ENCODE measurements around the gene S100B.

Gene S100B

DNA sequence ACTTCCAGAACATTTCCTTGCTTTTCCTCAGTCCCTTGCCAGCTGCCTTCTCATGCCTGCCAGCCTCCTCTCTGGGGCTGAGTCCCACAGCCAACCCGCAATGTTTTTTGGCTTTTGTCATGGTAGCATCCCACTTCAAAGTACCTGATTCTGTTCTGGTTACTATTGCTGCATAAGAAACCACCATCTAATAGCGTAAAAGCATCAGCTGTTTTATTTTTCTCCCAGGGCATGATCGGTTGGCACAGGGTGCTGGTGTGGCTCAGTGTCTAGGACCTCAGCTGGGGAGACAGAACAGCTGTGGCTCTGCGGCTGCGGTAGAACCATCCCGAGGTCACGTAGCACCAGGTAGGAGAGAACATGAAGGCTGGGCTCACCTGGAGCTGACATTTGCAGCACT is 21.7 kb upstream of the S100B start:
- no peak overlapping the region for H3K18ac ChIP-seq (ENCODE audit: low read length)
- no peak overlapping the region for H3K23ac ChIP-seq (ENCODE audit: low read length)
- no peaks in the 10 kb centered on the region for H3K27me3 ChIP-seq (ENCODE audit: insufficient read depth, low read length, poor library complexity)
- no peaks in the 10 kb centered on the region for H3K79me1 ChIP-seq (ENCODE audit: low read length)
- H2AK5ac ChIP-seq (ENCODE audit: low read length) = no peak overlapping the region
- H2BK15ac ChIP-seq (replicated peaks; ENCODE audit: low read depth) = no peak overlapping the region
- no peak overlapping the region for H3K4ac ChIP-seq (ENCODE audit: low read depth, low read length)
- no CpG with 5 or more reads among the region's 7 CpGs for WGBS (ENCODE audit: extremely low coverage, insufficient coverage, low lambda C conversion rate)
- no peak overlapping the region for H3K9ac ChIP-seq (ENCODE audit: low read length)
- no peak overlapping the region for H2BK120ac ChIP-seq (ENCODE audit: low read depth, low read length)
- H3K36me3 ChIP-seq (ENCODE audit: control insufficient read depth, insufficient read depth, low read length) = no peaks in the 10 kb centered on the region
- no peak overlapping the region for H4K8ac ChIP-seq (ENCODE audit: low read depth, low read length)
- no peaks in the 10 kb centered on the region for H3K79me2 ChIP-seq (ENCODE audit: control insufficient read depth, insufficient read depth, low read length)
- no peak overlapping the region for H3K56ac ChIP-seq (ENCODE audit: low read length)
- no peak overlapping the region for H3K4me2 ChIP-seq (ENCODE audit: low read length)
- no peak for DNase-seq
- H2BK5ac ChIP-seq (ENCODE audit: low read length) = no peak overlapping the region
- H4K5ac ChIP-seq (ENCODE audit: low read length) = no peak overlapping the region
- no peaks in the 10 kb centered on the region for H3K4me1 ChIP-seq (ENCODE audit: control insufficient read depth, low read depth, low read length)
- no peak overlapping the region for H3K27ac ChIP-seq (ENCODE audit: low read depth, low read length)
- no peak overlapping the region for H3K4me3 ChIP-seq (ENCODE audit: low read length)

DNA sequence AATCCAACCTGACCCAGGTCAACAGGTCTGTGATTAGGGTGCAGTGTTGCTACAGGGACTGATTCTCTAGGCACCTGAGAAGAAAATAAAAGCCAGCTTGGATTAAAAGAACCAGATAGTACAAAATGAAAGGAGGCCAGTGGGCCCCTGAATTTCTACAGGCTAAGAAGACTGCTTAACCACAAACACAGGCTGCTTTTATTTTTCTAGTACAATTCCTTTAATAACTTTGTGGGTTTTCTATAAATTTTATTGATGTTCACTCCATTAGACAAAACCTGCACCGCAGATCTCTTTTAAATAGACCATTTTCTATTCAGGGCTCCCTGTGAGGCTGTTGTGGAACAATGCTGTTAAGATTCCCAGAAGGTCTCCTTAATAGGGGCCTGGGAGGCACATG is 20.9 kb upstream of the S100B start:
- H3K23ac ChIP-seq (ENCODE audit: low read length) = no peak overlapping the region
- H3K18ac ChIP-seq (ENCODE audit: low read length) = no peak overlapping the region
- H2BK5ac ChIP-seq (ENCODE audit: low read length) = no peak overlapping the region
- H3K4me1 ChIP-seq (ENCODE audit: control insufficient read depth, low read depth, low read length) = no peaks in the 10 kb centered on the region
- H3K9ac ChIP-seq (ENCODE audit: low read length) = no peak overlapping the region
- H3K27ac ChIP-seq (ENCODE audit: low read depth, low read length) = no peak overlapping the region
- H3K79me2 ChIP-seq (ENCODE audit: control insufficient read depth, insufficient read depth, low read length) = no peaks in the 10 kb centered on the region
- no peaks in the 10 kb centered on the region for H3K36me3 ChIP-seq (ENCODE audit: control insufficient read depth, insufficient read depth, low read length)
- H4K5ac ChIP-seq (ENCODE audit: low read length) = no peak overlapping the region
- no peak for DNase-seq
- no peak overlapping the region for H2AK5ac ChIP-seq (ENCODE audit: low read length)
- H2BK120ac ChIP-seq (ENCODE audit: low read depth, low read length) = no peak overlapping the region
- WGBS (ENCODE audit: extremely low coverage, insufficient coverage, low lambda C conversion rate) = no CpG with 5 or more reads among the region's 1 CpG
- no peaks in the 10 kb centered on the region for H3K79me1 ChIP-seq (ENCODE audit: low read length)
- H3K27me3 ChIP-seq (ENCODE audit: insufficient read depth, low read length, poor library complexity) = no peaks in the 10 kb centered on the region
- H3K4me2 ChIP-seq (ENCODE audit: low read length) = no peak overlapping the region
- H3K4me3 ChIP-seq (ENCODE audit: low read length) = no peak overlapping the region
- H3K56ac ChIP-seq (ENCODE audit: low read length) = no peak overlapping the region
- H4K8ac ChIP-seq (ENCODE audit: low read depth, low read length) = no peak overlapping the region
- no peak overlapping the region for H3K4ac ChIP-seq (ENCODE audit: low read depth, low read length)
- H2BK15ac ChIP-seq (replicated peaks; ENCODE audit: low read depth) = no peak overlapping the region

DNA sequence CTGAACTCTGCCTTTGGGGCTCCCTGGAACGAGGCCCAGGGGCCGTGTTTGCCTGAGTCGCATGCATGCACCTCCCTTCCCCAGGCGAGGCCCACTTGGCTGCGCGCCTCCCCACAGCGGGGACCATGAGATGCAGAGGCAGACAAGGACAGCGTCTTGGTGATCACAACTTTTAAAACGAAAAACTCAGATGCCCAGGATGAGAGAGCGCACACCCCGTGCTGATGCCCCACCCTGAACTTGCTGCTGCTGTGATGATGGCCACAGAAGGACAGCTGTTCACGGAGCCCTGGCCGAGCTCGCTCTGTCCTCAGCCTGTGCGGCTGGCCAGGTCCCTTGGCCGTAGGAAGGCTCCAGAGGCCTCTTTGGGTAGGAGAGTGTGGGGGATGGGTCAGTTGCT is 19.2 kb upstream of the S100B start:
- H3K27ac ChIP-seq (ENCODE audit: low read depth, low read length) = no peak overlapping the region

DNA sequence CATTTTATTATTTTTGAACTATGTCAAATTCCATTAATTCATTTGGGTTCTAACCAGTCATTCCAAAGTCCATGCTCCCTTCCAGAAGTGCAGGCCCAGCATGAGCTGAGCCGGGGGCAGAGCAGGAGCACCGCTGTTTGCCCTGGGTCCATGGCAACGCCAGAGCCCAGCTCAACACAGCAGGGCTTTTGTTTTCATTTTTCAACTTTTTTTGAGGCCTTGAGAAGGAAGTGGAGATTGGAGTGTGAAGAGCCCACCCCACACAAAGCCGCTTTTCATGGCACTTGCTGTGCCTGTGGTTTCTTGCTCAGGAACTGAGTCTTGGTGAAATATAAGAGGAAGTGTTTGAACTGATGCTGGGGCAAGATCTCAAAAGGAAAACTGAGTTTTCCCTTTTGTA is 17.3 kb upstream of the S100B start:
- Histone ChIP-seq H3K79me2 (ENCODE audit: control insufficient read depth, insufficient read depth, low read length) (no peaks in the 10 kb centered on the region), H2AK5ac (ENCODE audit: low read length) (no peak overlapping the region), H3K27me3 (ENCODE audit: insufficient read depth, low read length, poor library complexity) (no peaks in the 10 kb centered on the region), H3K4ac (ENCODE audit: low read depth, low read length) (no peak overlapping the region), H3K4me2 (ENCODE audit: low read length) (no peak overlapping the region), H2BK120ac (ENCODE audit: low read depth, low read length) (no peak overlapping the region), H2BK5ac (ENCODE audit: low read length) (no peak overlapping the region), H2BK15ac (replicated peaks; ENCODE audit: low read depth) (no peak overlapping the region), H3K18ac (ENCODE audit: low read length) (no peak overlapping the region), H4K5ac (ENCODE audit: low read length) (no peak overlapping the region), H3K23ac (ENCODE audit: low read length) (no peak overlapping the region), H4K8ac (ENCODE audit: low read depth, low read length) (no peak overlapping the region), H3K27ac (ENCODE audit: low read depth, low read length) (no peak overlapping the region), H3K4me3 (ENCODE audit: low read length) (no peak overlapping the region), H3K36me3 (ENCODE audit: control insufficient read depth, insufficient read depth, low read length) (no peaks in the 10 kb centered on the region), H3K9ac (ENCODE audit: low read length) (no peak overlapping the region), H3K4me1 (ENCODE audit: control insufficient read depth, low read depth, low read length) (no peaks in the 10 kb centered on the region), H3K56ac (ENCODE audit: low read length) (no peak overlapping the region), H3K79me1 (ENCODE audit: low read length) (no peaks in the 10 kb centered on the region)
- peak; percentile 62 for DNase-seq
- no CpG with 5 or more reads among the region's 4 CpGs for WGBS (ENCODE audit: extremely low coverage, insufficient coverage, low lambda C conversion rate)

More for the DNA sequence above, 19.2 kb upstream of the S100B start:
- H2BK5ac ChIP-seq (ENCODE audit: low read length) = no peak overlapping the region
- no peak overlapping the region for H3K23ac ChIP-seq (ENCODE audit: low read length)
- no peaks in the 10 kb centered on the region for H3K79me2 ChIP-seq (ENCODE audit: control insufficient read depth, insufficient read depth, low read length)
- no CpG with 5 or more reads among the region's 16 CpGs for WGBS (ENCODE audit: extremely low coverage, insufficient coverage, low lambda C conversion rate)
- no peak overlapping the region for H3K4me3 ChIP-seq (ENCODE audit: low read length)
- no peak overlapping the region for H3K9ac ChIP-seq (ENCODE audit: low read length)
- no peak overlapping the region for H2BK15ac ChIP-seq (replicated peaks; ENCODE audit: low read depth)
- H3K56ac ChIP-seq (ENCODE audit: low read length) = no peak overlapping the region
- no peak overlapping the region for H4K8ac ChIP-seq (ENCODE audit: low read depth, low read length)
- H3K79me1 ChIP-seq (ENCODE audit: low read length) = no peaks in the 10 kb centered on the region
- H3K4me2 ChIP-seq (ENCODE audit: low read length) = no peak overlapping the region
- H3K4me1 ChIP-seq (ENCODE audit: control insufficient read depth, low read depth, low read length) = no peaks in the 10 kb centered on the region
- H2AK5ac ChIP-seq (ENCODE audit: low read length) = no peak overlapping the region
- DNase-seq = no peak
- no peaks in the 10 kb centered on the region for H3K27me3 ChIP-seq (ENCODE audit: insufficient read depth, low read length, poor library complexity)
- H3K18ac ChIP-seq (ENCODE audit: low read length) = no peak overlapping the region
- no peak overlapping the region for H3K4ac ChIP-seq (ENCODE audit: low read depth, low read length)
- H2BK120ac ChIP-seq (ENCODE audit: low read depth, low read length) = no peak overlapping the region
- no peak overlapping the region for H4K5ac ChIP-seq (ENCODE audit: low read length)
- no peaks in the 10 kb centered on the region for H3K36me3 ChIP-seq (ENCODE audit: control insufficient read depth, insufficient read depth, low read length)

DNA sequence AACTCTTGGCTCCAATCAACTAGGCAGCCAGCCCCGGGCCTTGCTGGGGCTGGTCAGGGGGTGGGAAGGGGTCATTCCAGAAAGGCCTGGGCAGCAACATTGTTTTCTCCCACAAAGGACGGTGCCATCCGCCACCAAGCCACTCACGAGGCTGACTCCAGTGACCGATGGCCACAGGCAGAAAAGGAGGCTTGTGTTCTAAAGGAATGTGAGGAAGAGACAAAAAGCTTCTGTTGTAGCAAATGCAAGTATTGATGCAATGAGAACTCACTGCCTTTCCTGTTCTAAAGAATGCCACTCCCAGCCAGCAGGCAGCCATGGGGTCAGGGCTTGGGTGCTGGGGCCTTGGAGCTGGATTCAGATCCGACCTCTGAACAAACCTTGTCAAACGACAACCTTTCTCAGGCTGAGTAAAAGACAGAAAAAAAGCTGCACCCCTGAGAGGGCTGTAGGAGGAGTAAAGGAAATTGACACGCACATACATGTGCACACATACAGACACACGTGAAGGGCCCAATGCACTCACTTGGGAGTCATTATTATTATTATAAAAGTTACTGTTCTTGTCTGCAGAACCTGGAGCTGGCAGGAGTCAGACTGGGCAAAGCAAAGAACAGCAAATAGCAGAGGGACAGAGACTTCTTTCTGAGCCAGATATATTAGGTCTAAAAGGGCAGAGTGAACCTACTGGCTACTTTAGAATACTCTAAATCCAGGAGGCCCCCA is 16.7 kb upstream of the S100B start:
- no peak overlapping the region for H2BK5ac ChIP-seq (ENCODE audit: low read length)
- no peak overlapping the region for H2BK15ac ChIP-seq (replicated peaks; ENCODE audit: low read depth)
- no peak overlapping the region for H2AK5ac ChIP-seq (ENCODE audit: low read length)
- no peak overlapping the region for H3K18ac ChIP-seq (ENCODE audit: low read length)
- no peaks in the 10 kb centered on the region for H3K4me1 ChIP-seq (ENCODE audit: control insufficient read depth, low read depth, low read length)
- no peaks in the 10 kb centered on the region for H3K79me1 ChIP-seq (ENCODE audit: low read length)
- no peaks in the 10 kb centered on the region for H3K36me3 ChIP-seq (ENCODE audit: control insufficient read depth, insufficient read depth, low read length)
- no peak overlapping the region for H2BK120ac ChIP-seq (ENCODE audit: low read depth, low read length)
- H3K4me2 ChIP-seq (ENCODE audit: low read length) = no peak overlapping the region
- WGBS (ENCODE audit: extremely low coverage, insufficient coverage, low lambda C conversion rate) = no CpG with 5 or more reads among the region's 9 CpGs
- H3K4me3 ChIP-seq (ENCODE audit: low read length) = no peak overlapping the region
- H3K9ac ChIP-seq (ENCODE audit: low read length) = no peak overlapping the region
- H4K5ac ChIP-seq (ENCODE audit: low read length) = no peak overlapping the region
- H3K27ac ChIP-seq (ENCODE audit: low read depth, low read length) = no peak overlapping the region
- no peaks in the 10 kb centered on the region for H3K27me3 ChIP-seq (ENCODE audit: insufficient read depth, low read length, poor library complexity)
- H4K8ac ChIP-seq (ENCODE audit: low read depth, low read length) = no peak overlapping the region
- H3K79me2 ChIP-seq (ENCODE audit: control insufficient read depth, insufficient read depth, low read length) = no peaks in the 10 kb centered on the region
- H3K23ac ChIP-seq (ENCODE audit: low read length) = no peak overlapping the region
- no peak overlapping the region for H3K4ac ChIP-seq (ENCODE audit: low read depth, low read length)
- no peak overlapping the region for H3K56ac ChIP-seq (ENCODE audit: low read length)
- DNase-seq = no peak

DNA sequence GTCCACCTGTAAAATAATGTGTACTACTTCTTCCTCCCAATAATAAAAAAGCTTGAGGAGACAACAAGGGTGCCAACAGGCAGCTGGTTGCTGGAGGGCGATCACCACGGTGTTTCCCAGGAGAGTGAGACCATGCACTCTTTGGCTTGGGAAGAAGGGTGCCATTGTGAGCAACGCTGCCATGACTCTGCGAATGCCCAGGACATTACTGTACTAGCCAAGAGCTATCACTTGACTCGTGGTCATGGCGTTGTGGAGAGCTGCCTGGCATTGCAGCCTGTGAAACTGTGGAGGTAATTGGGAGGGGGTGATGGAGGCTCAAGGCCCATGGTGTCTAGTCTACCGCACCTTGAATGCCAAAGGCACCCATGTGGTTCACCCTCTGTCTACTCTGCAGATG is 16.0 kb upstream of the S100B start:
- Histone ChIP-seq H3K27me3 (ENCODE audit: insufficient read depth, low read length, poor library complexity) (no peaks in the 10 kb centered on the region), H3K36me3 (ENCODE audit: control insufficient read depth, insufficient read depth, low read length) (no peaks in the 10 kb centered on the region), H3K18ac (ENCODE audit: low read length) (no peak overlapping the region), H3K79me2 (ENCODE audit: control insufficient read depth, insufficient read depth, low read length) (no peaks in the 10 kb centered on the region), H3K56ac (ENCODE audit: low read length) (no peak overlapping the region), H4K5ac (ENCODE audit: low read length) (no peak overlapping the region), H3K4me3 (ENCODE audit: low read length) (no peak overlapping the region), H3K9ac (ENCODE audit: low read length) (no peak overlapping the region), H2BK120ac (ENCODE audit: low read depth, low read length) (no peak overlapping the region), H3K4ac (ENCODE audit: low read depth, low read length) (no peak overlapping the region), H3K4me1 (ENCODE audit: control insufficient read depth, low read depth, low read length) (no peaks in the 10 kb centered on the region), H3K23ac (ENCODE audit: low read length) (no peak overlapping the region), H2BK15ac (replicated peaks; ENCODE audit: low read depth) (no peak overlapping the region), H2AK5ac (ENCODE audit: low read length) (no peak overlapping the region), H3K27ac (ENCODE audit: low read depth, low read length) (no peak overlapping the region), H2BK5ac (ENCODE audit: low read length) (no peak overlapping the region), H3K79me1 (ENCODE audit: low read length) (no peaks in the 10 kb centered on the region), H3K4me2 (ENCODE audit: low read length) (no peak overlapping the region), H4K8ac (ENCODE audit: low read depth, low read length) (no peak overlapping the region)
- no peak for DNase-seq
- WGBS (ENCODE audit: extremely low coverage, insufficient coverage, low lambda C conversion rate) = no CpG with 5 or more reads among the region's 7 CpGs

Data from mesendoderm (in vitro differentiated cells).